ENCODE data around the gene PTHLH. TPM values are rescaled to one million over a fixed set of nuclear protein-coding genes. Genes with fewer than 3 reads are reported as not detected.

PTHLH gene
- total and polyA plus RNA-seq, 7 donors = 0.55 to 7.5 (median 0.95) TPM; not detected in 2

- no peaks in the 10 kb centered on the region for H3K4me1 ChIP-seq
- H3K27me3 ChIP-seq = no peaks in the 10 kb centered on the region
- 83 to 93% methylated on average over 2 of the region's 2 CpGs for WGBS, 2 donors
- H3K9me3 ChIP-seq = peaks cover 0 to 2% (median 0%) of the 10 kb centered on the region in 4 donors
- TF ChIP-seq EP300 (IDR thresholded peaks at IDR 0.05) = no peak
- TF ChIP-seq POLR2AphosphoS5 (IDR thresholded peaks at IDR 0.05) = no peak
- TF ChIP-seq POLR2A (IDR thresholded peaks at IDR 0.05) = no peak
- no peak for TF ChIP-seq CTCF (IDR thresholded peaks at IDR 0.05)
- H3K27ac ChIP-seq = no peak overlapping the region
- no peak for DNase-seq
- H3K4me3 ChIP-seq = no peak overlapping the region
- no peaks in the 10 kb centered on the region for H3K36me3 ChIP-seq
- intact Hi-C loops (cut with DNase I) = no loop called here
These were observed 27.0 kb upstream of the PTHLH start for GRCh38 chr12:27999521-27999920.

- H3K4me3 ChIP-seq = no peak overlapping the region
- H3K9me3 ChIP-seq = no peaks in the 10 kb centered on the region
- H3K27me3 ChIP-seq = no peaks in the 10 kb centered on the region
- TF ChIP-seq POLR2A (IDR thresholded peaks at IDR 0.05) (no peak), EP300 (IDR thresholded peaks at IDR 0.05) (no peak), POLR2AphosphoS5 (IDR thresholded peaks at IDR 0.05) (no peak), CTCF (IDR thresholded peaks at IDR 0.05) (no peak)
- intact Hi-C loops (cut with DNase I) = no loop called here
- no peaks in the 10 kb centered on the region for H3K4me1 ChIP-seq
- no peak for DNase-seq
- H3K36me3 ChIP-seq = no peaks in the 10 kb centered on the region
- H3K27ac ChIP-seq = no peak overlapping the region
These were observed 26.1 kb upstream of the PTHLH start for GRCh38 chr12:27998658-27999057.

GRCh38 chr12:27998170-27998569 lies 25.6 kb upstream of the PTHLH start:
- intact Hi-C loops (cut with DNase I) = no loop called here
- WGBS, 2 donors = 53 to 66% methylated on average over 2 of the region's 2 CpGs
- no peaks in the 10 kb centered on the region for H3K4me1 ChIP-seq
- no peak for DNase-seq
- no peaks in the 10 kb centered on the region for H3K27me3 ChIP-seq
- H3K4me3 ChIP-seq = no peak overlapping the region
- no peak overlapping the region for H3K27ac ChIP-seq
- H3K36me3 ChIP-seq = no peaks in the 10 kb centered on the region
- no peaks in the 10 kb centered on the region for H3K9me3 ChIP-seq
- no peak for TF ChIP-seq EP300 (IDR thresholded peaks at IDR 0.05)

- no peak overlapping the region for H3K4me3 ChIP-seq
- H3K36me3 ChIP-seq = no peaks in the 10 kb centered on the region
- no peaks in the 10 kb centered on the region for H3K27me3 ChIP-seq
- no peaks in the 10 kb centered on the region for H3K4me1 ChIP-seq
- intact Hi-C loops (cut with DNase I) = no loop called here
- H3K9me3 ChIP-seq = peaks cover 0 to under 1% (median 0%) of the 10 kb centered on the region in 4 donors
- no peak for DNase-seq
- 83 to 89% methylated on average over 3 of the region's 3 CpGs for WGBS, 2 donors
- no peak overlapping the region for H3K27ac ChIP-seq
- TF ChIP-seq POLR2A (IDR thresholded peaks at IDR 0.05) = no peak
These were observed 24.2 kb upstream of the PTHLH start for GRCh38 chr12:27996761-27997160.

GRCh38 chr12:27995406-27995805 lies 22.9 kb upstream of the PTHLH start:
- Histone ChIP-seq H3K4me1 (no peaks in the 10 kb centered on the region), H3K36me3 (no peaks in the 10 kb centered on the region), H3K27me3 (no peaks in the 10 kb centered on the region), H3K27ac (no peak overlapping the region), H3K9me3 (peaks cover 0 to 2% (median 0%) of the 10 kb centered on the region in 4 donors), H3K4me3 (no peak overlapping the region)
- 95 to 96% methylated on average over 1 of the region's 1 CpG for WGBS, 2 donors
- TF ChIP-seq EP300 (IDR thresholded peaks at IDR 0.05) (no peak), POLR2AphosphoS5 (IDR thresholded peaks at IDR 0.05) (no peak), CTCF (IDR thresholded peaks at IDR 0.05) (no peak), POLR2A (IDR thresholded peaks at IDR 0.05) (no peak)
- intact Hi-C loops (cut with DNase I) = no loop called here
- no peak for DNase-seq

GRCh38 chr12:27988594-27989233 lies 16.2 kb upstream of the PTHLH start:
- Histone ChIP-seq H3K4me1 (no peaks in the 10 kb centered on the region), H3K36me3 (no peaks in the 10 kb centered on the region), H3K4me3 (no peak overlapping the region), H3K9me3 (peaks cover 0 to 2% (median 0%) of the 10 kb centered on the region in 4 donors), H3K27ac (no peak overlapping the region), H3K27me3 (no peaks in the 10 kb centered on the region)
- WGBS, 2 donors = 67 to 78% methylated on average over 2 of the region's 2 CpGs
- TF ChIP-seq POLR2AphosphoS5 (IDR thresholded peaks at IDR 0.05) (no peak), EP300 (IDR thresholded peaks at IDR 0.05) (no peak), POLR2A (IDR thresholded peaks at IDR 0.05) (no peak), CTCF (IDR thresholded peaks at IDR 0.05) (no peak)
- intact Hi-C loops (cut with DNase I) = no loop called here
- no peak for DNase-seq

Data from sigmoid colon (tissue), 7 donors.